Ishikawa (cell line): Measurements from ENCODE around the gene CD79A.

Experiments
- CREB1 ChIP-seq: IDR thresholded peaks from 2 replicates; pipeline ENCODE4 v1.6.1; 2012; ENCODE audit warnings: low read depth
- EP300 ChIP-seq: IDR thresholded peaks from 2 replicates; pipeline ENCODE4 v1.6.1; 2012; ENCODE audit warnings: borderline replicate concordance
- FOXM1 ChIP-seq: IDR thresholded peaks from 2 replicates; pipeline ENCODE4 v1.6.1; 2012; ENCODE audit warnings: low read depth, borderline replicate concordance
- TAF1 ChIP-seq: IDR thresholded peaks from 2 replicates; pipeline ENCODE4 v1.6.1; 2012; ENCODE audit warnings: low read depth, mild to moderate bottlenecking
- TEAD4 ChIP-seq: IDR thresholded peaks from 2 replicates; pipeline ENCODE4 v1.6.1; 2012
- YY1 ChIP-seq: IDR thresholded peaks from 2 replicates; pipeline ENCODE4 v1.6.1; 2012; ENCODE audit warnings: low read depth
- ZBTB7A ChIP-seq: IDR thresholded peaks from 2 replicates; pipeline ENCODE4 v1.6.1; 2012; ENCODE audit warnings: low read depth

GRCh38 chr19:41880329-41880708 is 3.2 kb downstream of the CD79A start:
- TF ChIP-seq FOXM1: no peak
- no peak for TF ChIP-seq TEAD4
- no peak for TF ChIP-seq EP300
- TF ChIP-seq ZBTB7A: no peak
- TF ChIP-seq YY1: no peak
- TF ChIP-seq CREB1: no peak
- no peak for TF ChIP-seq TAF1
